ENCODE results near the gene SFN.
"Not testable (repeated sequence)": the region's sequence is repeated elsewhere in the genome, so short reads cannot be mapped to it uniquely, and the experiment has no call there.

SFN gene

DNA sequence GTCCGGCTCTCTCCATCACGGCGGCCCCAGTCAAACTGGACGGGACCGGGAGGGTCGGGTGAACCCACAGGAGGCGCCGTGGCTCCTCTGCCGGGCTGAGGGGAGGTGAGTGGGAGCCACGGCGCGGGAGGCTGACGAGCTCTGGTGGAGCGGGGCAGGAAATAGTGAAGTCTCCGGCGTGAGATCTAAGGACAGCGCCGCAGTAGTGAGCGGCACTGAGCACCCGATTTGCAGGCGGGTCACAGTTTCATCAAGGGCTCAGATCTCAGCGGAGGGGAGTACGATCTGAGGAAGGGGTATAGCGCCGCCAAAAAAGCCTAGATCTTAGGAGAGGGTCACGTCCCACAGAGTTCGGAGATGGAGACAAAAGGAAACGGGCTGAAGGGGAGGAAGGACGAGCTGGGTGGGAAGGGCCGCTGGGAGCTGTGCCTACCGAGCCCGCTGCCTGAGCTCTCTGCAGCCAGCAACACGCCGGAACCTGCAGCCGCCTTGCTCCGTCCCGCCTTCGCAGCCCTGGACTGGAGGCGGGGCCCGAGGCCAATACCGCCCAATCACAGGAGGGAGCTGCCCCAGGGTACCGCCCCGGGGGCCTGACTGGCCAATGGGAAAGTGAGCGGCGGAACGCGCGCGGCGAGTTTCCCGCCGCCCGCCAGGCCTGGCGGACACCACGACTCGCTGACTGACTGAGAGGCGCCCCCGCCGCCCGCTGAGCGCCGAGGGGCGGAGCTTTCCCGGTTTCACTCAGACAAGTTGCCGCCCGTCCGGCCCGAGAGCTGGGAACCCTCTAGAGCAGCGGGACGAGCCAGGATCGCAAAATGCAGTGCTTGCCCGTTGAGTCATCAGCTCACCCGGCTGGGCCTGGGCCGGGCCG, 1.9 kb downstream of the SFN start:
- peak; percentile 90 for DNase-seq (ENCODE audit: low read depth)

DNA sequence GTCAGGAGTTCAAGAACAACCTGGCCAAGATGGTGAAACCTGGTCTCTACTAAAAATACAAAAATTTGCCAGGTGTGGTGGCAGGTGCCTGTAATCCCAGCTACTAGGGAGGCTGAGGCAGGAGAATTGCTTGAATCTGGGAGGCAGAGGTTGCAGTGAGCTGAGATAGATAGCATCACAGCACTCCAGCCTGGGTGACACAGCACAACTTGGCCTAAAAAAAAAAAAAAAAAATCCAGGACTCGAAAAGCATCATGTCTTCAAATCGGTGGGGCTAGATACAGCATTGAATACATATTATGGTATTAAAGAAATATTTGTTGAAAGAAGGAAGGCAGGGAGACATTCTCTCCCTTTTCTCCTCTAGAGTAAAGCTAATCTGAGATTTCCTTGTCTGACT, 10.1 kb downstream of the SFN start:
- DNase-seq (ENCODE audit: low read depth) = not testable (repeated sequence)

DNA sequence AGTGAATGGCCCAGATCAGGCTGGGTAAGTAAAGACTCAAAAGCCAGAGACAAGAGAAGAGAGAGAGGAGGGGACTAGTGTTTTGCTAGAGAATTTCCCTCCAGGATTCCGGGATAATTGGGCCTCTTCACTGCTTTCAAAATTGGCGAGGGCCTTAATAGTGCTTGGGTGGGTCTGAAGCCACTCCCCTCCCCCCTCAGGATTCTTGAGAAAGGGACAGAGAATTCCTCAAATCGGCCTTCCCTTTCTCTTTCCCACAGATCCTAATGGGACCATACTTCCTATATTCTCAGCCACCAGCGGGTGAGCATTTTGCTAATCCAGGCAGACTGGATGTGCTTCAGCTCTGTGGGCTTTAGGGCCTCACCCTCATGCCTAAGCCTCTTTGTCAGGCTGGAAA, 11.9 kb downstream of the SFN start:
- no peak for DNase-seq (ENCODE audit: low read depth)

DNA sequence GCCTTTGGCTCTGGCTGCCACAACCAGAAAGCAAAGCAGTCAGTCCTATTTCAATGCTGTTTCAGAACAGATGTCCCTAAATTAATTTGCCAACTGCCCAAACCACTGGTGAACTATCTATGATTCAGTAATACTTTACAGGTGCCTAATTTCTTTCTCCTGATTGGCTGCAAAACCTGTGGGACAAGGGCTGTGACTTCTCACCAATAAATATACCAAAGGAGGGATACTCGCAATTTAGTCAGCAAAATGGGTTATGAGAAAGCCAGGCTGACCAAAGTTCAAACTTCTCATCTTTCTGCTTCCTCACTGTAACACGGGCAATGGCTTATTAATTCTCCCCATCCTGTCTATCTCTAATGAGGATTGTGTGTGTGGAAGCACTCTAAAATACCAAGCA, 14.4 kb downstream of the SFN start:
- DNase-seq (ENCODE audit: low read depth) = no peak

DNA sequence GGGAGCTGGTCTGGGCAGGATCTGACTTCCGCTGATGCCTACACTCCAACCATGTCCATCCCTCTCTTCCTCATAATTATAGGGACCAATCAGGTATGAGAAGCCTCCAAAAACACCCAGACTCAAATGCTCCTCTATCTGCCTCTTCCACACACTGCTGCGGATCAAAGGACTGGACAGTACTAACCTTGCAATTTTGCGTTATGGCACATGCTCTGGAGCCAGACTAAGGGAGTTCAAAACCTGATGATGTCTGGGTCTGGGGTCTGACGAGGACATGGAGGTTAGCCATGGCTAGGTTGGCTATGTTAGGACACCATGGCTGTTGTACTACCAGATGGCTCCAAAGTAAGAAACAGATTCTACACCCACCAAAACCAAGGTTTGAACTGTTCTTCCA, 16.8 kb downstream of the SFN start:
- DNase-seq (ENCODE audit: low read depth) = no peak

DNA sequence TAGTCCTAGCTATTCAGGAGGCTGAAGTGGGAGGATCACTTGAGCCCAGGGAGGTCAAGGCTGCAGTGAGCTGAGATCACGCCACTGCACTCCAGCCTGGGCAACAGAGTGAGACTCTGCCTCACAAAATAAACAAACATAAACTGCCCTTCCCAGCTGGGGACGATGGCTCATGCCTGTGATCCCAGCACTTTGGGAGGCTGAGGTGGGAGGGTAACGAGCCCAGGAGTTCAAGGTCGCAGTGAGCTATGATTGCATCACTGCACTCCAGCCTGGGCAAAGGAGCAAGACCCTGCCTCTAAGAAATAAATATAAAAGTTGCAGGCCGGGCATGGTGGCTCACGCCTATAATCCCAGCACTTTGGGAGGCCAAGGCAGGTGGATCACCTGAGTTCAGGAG, 18.7 kb downstream of the SFN start:
- not testable (repeated sequence) for DNase-seq (ENCODE audit: low read depth)

DNA sequence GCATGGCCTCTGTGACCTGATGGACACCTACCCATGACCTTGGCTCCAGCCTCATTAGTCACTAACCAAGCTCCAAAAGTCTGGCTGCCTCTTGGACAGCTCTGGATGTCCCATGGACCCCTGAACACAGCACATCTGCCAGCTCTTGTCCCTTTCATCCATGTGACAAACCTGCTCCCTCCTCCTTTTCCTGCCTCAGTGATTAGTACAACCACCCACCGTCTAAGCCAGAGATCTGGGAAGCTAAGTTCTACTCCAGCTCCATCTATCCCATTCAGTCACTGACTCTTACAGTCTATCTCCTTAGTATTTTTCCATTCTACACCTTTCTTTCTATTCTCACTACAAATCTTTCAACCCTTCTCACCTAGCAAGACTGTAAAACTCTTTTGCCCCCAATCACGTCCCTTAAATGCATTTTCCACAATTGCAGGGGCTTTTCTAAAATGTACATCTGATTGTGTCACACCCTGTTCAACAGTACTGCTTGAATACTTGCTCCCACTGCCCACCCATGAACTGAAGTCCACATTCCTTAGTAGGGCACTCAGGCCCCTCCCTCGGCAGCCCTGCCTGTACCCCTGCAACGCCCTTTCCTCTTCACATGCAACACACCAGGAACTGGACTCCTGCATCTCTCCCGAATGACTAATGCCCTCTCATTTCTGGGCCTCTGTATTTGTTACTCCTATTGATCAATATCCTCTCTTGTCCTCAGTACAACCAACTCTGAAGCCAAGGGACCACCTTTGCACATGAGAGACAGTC, 19.9 kb downstream of the SFN start:
- no peak for DNase-seq (ENCODE audit: low read depth)

DNA sequence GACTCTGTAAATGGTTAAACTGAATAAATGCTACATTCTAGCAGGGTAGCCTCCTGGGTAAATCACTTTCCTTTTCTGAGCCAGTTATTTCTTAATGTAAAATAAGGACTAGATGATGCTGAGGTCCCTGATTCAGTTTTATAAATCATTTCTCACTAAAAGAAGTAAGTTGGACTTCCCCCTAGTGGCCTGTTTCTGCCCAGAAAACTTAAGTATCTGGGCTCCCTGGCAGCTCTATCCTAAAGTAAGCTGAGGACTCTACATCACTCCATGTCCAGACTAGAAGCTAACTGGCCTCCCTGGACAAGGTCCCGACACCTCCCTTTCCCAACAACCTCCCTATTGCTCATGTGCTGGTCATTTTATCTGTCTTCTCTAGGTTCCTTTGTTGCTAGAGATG, 24.2 kb downstream of the SFN start:
- no peak for DNase-seq (ENCODE audit: low read depth)

DNA sequence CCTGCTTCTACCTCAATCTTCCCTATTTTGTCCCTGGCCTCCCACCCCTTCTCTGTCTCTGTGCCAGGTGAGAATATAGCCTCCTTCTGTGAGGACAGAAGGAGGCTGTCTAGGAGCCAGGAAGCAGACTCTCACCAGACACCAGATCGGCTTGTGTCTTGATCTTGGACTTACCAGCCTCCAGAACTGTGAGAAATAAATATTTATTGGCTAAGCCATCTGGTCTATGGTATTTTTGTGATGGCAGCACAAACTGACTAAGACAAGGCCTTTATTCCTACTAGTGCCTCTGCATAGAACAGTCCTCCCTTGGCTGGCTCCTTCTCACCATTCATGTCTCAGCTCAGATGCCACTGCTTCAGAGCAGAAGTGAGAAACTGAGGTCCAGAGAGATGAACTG, 25.3 kb downstream of the SFN start:
- no peak for DNase-seq (ENCODE audit: low read depth)

DNA sequence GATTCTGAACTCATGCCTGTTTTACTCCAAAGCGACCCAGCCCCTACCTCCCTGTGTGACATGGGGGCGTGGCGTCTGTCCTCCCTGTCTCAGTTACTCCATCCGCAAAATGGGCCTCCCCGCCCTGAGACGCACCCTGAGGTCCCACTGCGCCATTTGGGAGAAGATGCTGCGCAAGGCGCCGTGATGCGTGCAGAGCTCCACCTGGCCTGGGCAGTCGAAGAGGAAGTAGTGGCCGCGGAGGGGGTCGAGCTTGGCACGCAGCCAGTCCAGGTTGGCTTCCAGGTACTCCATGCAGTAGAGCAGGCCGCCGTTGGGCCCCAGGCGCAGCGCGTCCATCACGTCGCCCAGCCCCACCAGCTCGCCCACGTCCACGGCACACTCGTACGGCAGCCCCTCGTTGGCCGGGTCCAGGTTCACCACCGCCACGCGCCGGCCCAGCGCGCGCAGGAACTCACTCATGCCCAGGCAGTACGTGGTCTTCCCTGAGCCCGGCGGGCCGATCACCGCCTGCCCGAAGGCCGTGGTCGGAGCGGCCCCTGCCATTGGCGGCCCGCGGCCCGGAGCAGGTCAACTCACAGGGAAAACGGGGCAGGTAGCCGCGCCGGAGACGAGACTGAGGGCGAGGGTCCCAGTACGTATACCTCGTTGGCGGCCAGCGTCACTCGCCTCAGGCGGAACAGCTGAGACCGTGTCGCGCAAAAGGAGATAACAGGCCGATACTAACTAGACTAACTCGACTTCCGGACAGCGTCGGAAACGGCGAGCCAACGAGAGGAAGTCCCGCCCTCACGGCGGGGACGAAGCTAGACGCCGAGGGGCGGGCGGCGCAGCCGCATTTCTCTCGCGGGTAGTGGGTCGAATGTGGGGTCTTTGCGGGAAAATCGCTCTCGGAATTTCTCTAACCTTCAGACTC, 26.9 kb downstream of the SFN start, which contains the start of gene GPN2:
GPN2 (minus strand) TSS at position 733 of the 916 bp plus-strand sequence; CDS start at position 546, 187 bp downstream.
- peak; percentile 62 for DNase-seq (ENCODE audit: low read depth)

DNA sequence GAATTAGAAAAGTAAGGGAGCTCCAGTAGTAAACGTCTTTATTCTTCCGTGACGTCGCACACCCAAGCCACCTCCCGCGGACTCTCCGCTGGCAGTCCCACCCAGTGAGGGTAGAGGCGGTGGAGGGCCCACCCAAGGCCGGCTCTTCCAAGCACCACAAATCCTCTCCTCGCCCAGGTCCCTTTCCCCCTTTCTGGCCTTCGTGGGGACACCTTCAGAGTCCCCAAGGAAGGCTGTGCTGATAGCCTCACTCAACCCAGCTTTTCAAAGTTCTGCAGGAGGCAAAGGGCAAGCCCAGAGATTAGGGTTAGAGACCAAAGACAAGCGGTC, 27.5 kb downstream of the SFN start:
- no peak for DNase-seq (ENCODE audit: low read depth)

DNA sequence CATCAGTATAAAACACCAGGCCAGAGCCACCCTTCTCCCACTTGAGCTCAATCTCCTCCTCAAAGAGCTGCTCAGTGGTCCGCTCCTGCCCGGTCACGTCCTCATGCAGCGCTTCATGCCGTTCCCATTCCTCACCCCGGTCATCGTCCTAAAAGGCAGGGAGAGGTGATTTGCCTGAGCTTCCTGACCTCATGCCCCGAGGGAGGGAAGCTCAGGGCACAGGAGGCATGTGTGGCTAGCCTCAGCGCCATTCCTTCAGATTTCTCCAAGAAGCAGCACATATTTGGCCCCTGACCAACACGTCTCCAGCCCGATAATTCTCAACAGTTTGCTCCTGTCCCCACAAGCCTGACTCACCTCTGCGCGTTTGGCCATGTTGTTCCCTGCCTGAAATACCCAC, 31.3 kb downstream of the SFN start:
- DNase-seq (ENCODE audit: low read depth) = no peak

DNA sequence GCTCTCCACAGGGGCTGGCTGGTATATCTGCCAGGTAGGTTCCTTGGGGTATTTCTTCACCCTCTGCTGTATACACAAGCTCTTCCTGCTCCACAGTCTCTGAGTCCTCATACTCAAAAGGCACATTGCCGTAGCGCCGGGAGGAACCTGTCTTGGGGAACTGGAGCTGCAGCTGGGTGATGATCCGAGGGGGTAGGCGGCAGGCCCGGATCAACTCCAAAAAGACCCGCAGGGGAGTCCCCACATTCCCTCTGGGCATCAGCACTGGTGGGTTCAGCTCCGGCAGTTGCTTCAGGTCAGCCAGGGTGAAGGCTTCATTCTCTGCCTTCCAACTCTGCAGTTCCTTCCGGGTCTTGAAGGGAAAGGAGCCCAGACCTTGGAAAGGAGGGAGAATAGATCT, 34.4 kb downstream of the SFN start:
- no peak for DNase-seq (ENCODE audit: low read depth)

DNA sequence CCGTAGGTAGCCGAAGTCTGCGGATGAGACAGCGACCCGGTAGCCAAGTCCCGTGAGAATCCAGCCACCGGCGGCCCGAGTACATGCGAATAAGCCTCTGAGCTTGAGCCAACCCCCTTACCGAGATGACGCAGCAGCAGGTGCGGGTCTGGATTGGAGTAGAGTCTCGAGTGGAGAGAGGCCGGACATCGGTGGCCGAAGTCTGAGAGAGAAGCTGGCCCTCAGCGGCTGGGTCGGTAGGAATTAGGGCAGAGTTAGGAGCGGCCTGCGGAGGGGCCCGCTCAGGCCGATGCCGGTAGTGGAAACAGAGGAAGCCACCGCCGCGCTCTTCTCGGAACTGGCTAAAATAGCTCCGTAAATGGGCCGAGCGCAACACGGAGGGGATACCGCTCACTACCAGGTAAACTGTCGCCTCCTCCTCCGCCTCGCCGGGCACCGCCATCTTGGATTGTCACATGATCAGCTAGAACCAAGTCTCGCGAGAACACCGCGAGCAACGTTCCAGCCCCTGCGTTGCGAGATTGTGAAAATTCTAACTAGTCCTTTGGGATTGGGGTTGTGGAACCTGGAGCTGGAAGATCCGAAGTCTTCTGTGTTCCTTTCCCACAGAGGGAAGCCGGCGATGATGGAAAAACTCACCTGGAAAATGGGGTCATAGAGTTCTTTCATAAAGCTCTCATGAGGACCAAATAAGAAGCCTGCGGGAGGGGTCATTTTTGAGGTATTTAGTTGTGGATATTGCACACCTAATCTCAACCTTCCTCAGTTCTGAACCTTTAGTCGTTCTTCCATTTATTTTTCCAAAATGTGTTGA, 37.3 kb downstream of the SFN start, which contains the start of gene GPATCH3:
GPATCH3 (minus strand) TSS at position 467 of the 814 bp plus-strand sequence; CDS start at position 442, 25 bp downstream.
- DNase-seq (ENCODE audit: low read depth) = peak; percentile 76

DNA sequence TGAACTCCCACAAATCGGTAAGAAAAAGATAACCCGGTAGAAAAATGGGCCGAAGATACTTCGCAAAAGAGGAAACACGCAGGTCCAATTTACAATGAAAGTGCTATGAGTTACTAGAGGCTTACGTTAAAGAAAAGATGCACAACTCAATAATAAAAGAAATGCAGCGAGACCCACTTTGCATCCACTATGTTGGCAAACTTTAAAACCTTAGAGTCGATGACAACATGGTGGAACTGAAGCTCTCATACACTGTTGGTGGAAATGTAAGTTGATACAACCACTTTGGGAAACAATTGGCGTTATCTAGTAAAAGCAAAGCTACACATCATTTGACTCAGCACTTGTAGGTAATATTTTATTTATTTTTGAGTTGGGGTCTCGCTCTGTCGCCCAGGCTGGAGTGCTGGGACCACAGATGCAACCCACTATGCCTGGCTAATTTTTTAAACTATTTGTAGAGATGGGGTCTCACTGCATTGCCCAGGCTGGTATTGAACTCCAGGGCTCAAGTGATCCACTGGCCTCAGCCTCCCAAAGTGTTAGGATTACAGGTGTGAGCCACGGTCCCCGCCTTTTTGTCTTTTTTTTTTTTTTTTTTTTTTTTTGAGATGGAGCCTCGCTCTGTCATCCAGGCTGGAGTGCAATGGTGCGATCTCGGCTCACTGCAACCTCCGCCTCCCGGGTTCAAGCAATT, 38.0 kb downstream of the SFN start:
- DNase-seq (ENCODE audit: low read depth) = no peak

DNA sequence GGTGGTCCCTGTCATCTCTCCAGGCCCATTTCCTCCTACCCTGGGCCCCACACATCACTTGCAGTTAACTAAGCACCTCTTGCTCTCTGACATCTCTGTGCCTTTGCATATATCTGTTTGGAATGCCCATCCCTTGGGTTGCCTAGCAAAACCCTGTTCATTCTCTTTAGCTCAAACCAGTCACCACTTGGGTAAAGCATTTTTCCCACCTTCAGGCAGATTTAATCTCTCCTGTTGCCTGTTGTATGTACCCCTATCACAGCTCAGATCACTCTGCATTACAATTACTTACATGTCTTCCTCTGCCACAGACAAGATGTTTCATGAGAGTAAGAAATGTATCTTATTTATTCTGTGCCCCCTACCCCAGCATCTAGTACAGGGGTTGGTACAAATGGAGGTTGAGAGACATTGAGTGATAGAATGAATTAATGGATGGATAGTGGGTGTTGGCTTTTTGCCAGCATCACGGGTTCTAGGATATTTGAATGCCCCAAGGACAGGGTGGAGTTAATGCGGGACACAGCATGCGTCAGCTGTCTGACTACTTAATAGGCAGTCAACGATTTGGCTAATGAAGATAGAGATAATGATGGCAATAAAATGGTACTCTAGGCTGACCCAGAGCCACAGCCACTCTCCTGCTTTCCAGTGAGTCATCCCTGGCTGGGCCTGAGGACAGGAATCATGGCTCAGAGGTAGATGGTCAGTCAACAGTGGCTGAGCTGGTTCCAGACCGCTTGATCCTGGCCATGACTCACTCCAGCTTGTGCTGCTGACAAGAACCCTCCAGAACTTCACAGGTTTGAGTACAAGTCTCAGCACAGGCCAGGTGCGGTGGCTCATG, 44.3 kb downstream of the SFN start:
- DNase-seq (ENCODE audit: low read depth) = no peak

DNA sequence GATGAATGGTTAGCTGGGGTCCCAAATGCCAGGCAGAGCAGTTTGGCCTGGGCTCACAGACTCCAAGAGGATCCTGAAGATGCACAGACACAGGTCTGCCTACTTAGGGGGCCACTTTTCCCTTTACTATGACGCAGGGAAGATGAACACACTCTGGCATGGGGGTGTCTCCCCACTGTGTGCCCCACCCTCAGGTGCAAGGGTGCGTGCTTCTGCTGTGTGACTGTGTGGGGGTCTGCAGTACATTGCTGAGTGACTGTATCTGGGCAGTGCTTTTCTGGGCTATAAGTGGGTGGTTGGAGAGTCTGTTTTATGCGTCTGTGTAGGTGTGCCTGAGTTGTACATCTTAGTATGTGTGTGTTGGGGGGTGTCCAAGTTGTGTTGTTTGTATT, 47.0 kb downstream of the SFN start:
- no peak for DNase-seq (ENCODE audit: low read depth)

DNA sequence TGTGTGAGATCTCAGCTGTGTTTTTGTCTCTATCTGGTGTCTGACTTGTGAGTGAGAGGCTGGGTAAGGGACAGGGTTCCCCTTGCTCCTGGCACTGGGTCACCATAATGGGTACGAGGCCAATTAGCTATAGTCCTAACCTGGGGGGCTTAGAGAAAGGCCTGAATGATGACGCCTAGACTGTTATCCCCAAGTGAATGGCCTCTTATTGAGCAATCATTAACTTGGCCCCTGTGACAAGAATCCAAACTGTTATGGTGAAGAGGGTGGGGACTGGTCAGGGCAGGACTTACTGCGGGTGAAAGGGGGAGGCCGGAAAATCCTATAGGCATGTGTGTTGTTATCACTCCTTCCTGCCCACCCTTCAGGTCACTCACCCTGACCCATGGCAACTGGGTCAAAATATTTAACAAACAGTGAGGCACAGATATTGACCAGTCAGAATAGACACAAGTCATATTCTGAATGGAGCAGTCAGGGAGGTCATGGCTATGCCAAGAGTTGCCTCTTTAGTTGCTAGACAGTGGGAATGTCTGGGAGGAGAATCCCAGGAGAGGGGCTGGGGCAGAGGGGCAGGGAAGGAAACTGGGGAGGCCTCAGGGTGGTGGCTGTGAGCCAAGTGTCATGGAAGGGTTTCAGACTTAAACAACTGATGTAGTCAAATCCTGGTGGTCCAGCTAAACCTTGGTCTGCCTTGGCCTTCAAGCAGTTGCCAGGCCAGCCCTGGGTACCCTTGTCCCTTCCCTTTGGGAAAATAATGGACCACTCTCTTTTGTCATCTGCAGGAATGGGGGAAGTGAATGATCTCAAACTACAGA, 47.6 kb downstream of the SFN start:
- no peak for DNase-seq (ENCODE audit: low read depth)

Measured in T-helper 22 cell (primary cell).